IMR-90 (cell line): ENCODE results near the gene TTC28.

Experiments used
- CHD1 ChIP-seq: IDR thresholded peaks from 2 replicates; pipeline ENCODE4 v1.6.1; 2012; ENCODE audit warnings: low read depth, low read length, improper control_type of control experiment
- CTCF ChIP-seq: conservative IDR thresholded peaks from 2 replicates; pipeline ENCODE4 v1.5.1; 2012; ENCODE audit warnings: mild to moderate bottlenecking, low read depth, low read length, improper control_type of control experiment
- FOS ChIP-seq: fragments of 150-350 bp; IDR thresholded peaks from 2 replicates; pipeline ENCODE4 v1.6.1; 2016; ENCODE audit warnings: low read depth, low read length
- POLR2A ChIP-seq: IDR thresholded peaks from 2 replicates; pipeline ENCODE4 v1.6.1; 2012; ENCODE audit warnings: mild to moderate bottlenecking, low read depth, low read length
- RAD21 ChIP-seq: IDR thresholded peaks from 2 replicates; pipeline ENCODE4 v1.6.1; 2012; ENCODE audit warnings: low read length, improper control_type of control experiment
- TF ChIP-seq, protein P1 (sequence below): fragments of 150-350 bp; IDR thresholded peaks from 2 replicates; pipeline ENCODE4 v1.6.1; 2017; ENCODE audit warnings: mild to moderate bottlenecking, antibody characterized with exemption, low read length, low read depth

GRCh38 chr22:28412109-28412508 lies 267.5 kb downstream of the TTC28 start:
- no peak for TF ChIP-seq CTCF
- TF ChIP-seq, protein P1, sequence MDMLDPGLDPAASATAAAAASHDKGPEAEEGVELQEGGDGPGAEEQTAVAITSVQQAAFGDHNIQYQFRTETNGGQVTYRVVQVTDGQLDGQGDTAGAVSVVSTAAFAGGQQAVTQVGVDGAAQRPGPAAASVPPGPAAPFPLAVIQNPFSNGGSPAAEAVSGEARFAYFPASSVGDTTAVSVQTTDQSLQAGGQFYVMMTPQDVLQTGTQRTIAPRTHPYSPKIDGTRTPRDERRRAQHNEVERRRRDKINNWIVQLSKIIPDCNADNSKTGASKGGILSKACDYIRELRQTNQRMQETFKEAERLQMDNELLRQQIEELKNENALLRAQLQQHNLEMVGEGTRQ: no peak
- no peak for TF ChIP-seq RAD21
- TF ChIP-seq POLR2A: no peak
- TF ChIP-seq CHD1: no peak
- TF ChIP-seq FOS: no peak
